22Rv1 (cell line): ENCODE measurements around the gene B3GLCT.
A peak's percentile ranks its signal among the peaks of the same experiment; 100 is the strongest.

Experiments
- H3K27ac ChIP-seq: fragments of 450-650 bp; 2 replicates; pipeline ENCODE4 v1.5.1; 2017
- CTCF ChIP-seq: fragments of 450-650 bp; IDR thresholded peaks from 2 replicates; pipeline ENCODE4 v1.5.1; 2017; ENCODE audit warnings: mild to moderate bottlenecking
- ZFX ChIP-seq: fragments of 450-650 bp; IDR thresholded peaks from 2 replicates; pipeline ENCODE4 v1.6.1; 2017; ENCODE audit warnings: antibody characterized with exemption, borderline replicate concordance

Gene B3GLCT

DNA sequence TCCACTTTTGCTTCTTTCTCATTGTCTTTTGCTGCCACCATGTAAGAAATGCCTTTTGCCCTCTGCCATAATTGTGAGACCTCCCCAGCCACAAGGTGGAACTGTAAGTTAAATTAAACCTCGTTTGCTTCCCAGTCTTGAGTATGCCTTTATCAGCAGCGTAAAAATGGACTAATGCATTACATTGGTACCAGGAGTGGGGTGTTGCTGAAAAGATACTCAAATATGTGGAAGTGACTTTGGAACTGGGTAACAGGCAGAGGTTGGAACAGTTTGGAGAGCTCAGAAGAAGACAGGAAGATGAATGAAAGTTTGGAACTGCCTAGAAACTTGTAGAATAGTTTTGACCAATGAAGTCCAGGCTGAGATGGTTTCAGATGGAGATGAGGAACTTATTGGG lies 115.2 kb downstream of the B3GLCT start:
- no peak overlapping the region for H3K27ac ChIP-seq
- TF ChIP-seq CTCF (no peak), ZFX (no peak)

DNA sequence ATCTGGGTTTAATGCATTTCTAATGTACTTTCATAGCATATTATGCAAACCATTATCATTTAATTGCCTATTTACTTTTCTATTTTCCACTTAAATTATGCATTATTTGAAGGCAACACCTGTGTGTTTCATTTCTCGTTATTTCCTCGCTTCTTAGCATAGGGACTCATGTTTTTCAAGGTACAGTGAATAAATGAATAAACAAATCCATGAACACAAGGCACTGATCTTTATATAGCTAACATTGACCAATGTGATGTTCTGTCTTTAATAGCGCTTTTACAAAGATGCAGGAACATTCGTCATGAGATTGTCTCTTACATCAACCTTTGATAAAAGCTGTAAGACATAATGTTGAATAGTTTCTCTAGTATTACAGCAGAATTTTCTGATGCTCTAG lies 121.2 kb downstream of the B3GLCT start:
- no peak overlapping the region for H3K27ac ChIP-seq
- no peak for TF ChIP-seq ZFX
- TF ChIP-seq CTCF, result no peak

- no peak for TF ChIP-seq CTCF
- no peak for TF ChIP-seq ZFX
- no peak overlapping the region for H3K27ac ChIP-seq
Measured at GRCh38 chr13:31321457-31321856, 121.7 kb downstream of the B3GLCT start.

- TF ChIP-seq ZFX (no peak), CTCF (no peak)
- H3K27ac ChIP-seq, result no peak overlapping the region
Measured at GRCh38 chr13:31322026-31322425, 122.3 kb downstream of the B3GLCT start.

DNA sequence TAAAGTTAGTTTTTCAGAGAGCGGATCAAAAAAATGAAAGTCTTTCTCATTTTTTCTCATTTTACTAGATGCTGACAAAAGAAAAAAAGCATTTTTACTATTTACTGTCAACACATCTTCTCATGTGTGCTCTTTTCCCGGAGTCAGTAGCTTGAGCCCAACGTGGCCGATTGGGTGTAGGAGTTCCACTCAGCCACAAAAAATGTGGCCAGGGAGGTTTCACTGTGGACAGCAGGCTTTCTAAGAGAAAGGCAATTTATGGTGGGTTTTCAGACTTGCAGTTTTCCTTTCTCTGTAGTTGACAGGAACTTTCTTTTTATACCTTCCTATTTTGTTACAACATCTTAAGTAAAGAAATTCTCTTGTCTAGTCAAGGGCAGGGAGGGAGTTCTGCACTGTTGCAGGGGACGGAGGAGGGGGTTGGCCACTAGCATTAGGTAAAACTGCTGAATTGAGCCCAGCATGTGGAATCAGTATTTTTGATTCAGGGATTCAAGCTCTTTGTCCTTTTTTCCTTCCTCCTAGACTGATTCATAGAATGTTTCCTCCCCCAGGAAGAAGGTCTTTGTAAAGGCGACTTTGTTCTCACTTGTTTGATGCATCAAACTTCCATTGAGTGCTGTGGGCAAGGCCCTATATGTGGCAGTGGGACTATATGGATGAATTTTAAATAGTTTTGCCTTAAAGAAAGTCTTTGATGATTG lies 123.1 kb downstream of the B3GLCT start:
- TF ChIP-seq CTCF, result no peak
- no peak for TF ChIP-seq ZFX
- no peak overlapping the region for H3K27ac ChIP-seq

DNA sequence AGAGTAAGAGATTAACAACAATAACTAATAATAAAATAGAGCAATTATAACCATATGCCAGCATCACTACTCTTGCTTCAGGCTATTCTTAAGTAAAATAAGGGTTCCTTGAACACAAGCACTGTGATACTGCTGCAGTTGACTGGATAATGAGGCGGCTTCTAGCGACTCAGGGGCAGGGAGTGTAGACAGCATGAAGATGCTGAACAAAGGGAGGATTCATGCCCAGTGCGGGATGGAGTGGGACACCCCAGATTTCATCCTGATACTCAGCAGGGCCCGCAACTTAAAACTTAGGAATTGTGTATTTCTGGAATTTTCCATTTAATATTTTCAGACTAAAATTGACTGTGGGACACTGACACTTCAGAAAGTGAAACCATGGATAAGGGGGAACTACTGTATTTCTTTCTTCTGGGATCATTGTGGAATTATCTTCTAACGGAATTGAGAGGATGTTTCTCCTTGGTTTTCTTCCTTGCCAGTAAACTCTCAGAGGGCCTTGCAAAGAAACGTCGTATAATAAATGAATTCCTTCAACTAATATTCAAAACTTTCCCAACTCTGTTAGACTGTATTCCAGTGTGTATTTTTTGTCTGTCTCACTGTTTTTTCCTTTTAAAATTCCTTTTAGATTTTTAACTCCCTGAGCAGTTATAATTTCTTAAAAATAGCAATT lies 127.5 kb downstream of the B3GLCT start:
- no peak for TF ChIP-seq ZFX
- no peak for TF ChIP-seq CTCF
- H3K27ac ChIP-seq, result no peak overlapping the region

DNA sequence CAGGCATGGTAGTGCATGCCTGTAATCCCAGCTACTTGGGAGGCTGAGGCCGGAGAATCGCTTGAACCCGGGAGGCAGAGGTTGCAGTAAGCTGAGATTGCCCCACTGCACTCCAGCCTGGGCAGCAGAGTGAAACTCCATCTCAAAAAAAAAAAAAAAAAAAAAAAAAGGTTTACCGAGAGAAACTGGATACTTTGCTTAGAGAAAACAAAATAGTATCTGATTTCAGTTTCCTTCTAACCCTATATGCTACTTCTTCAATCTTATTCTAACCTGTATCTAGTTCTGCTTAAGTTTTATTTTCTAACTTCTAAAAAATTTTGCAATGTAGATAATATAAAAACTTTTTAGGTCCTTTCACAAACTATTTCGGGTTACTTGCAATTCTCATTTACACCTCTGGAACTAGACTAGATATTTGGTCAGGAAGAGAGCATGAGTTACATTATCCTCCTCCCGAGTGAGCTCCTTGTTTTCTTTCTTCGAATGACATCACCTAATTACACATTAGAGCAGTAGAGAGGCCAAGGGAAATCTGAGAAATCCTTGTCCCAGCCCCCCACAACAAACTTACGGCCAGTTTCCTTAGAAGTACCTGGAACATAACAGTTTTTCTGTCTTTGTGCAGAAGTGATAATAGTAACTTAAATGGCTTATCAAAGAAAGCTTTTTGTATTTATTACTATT lies 128.9 kb downstream of the B3GLCT start:
- peak overlapping the region; percentile 1; the same call in 1 of the 2 replicates for H3K27ac ChIP-seq
- TF ChIP-seq CTCF (no peak), ZFX (no peak)
